ENCODE data around the gene EIF3A. TPM values are rescaled to one million over a fixed set of nuclear protein-coding genes. Genes with fewer than 3 reads are reported as not detected.

Gene EIF3A
- total RNA-seq, 4 donors from 2014 or later, result 105 to 138 (median 121) TPM

DNA sequence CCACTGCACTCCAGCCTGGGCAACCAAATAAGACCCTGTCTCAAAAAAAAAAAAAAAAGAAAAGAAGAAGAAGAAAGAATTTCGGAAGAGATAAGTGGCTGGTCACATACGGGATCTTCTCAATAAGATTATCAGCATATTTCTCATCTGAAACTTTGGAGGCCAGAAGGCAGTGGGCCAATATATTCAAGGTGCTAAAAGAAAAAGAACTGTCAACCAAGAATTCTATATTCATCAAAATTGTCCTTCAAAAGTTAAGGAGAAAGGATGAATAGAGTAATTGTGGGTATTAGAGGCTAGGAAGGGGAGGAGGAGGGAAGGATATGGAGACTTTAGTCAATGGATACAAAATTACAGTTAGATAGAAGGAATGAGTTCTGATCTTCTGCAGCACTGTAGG lies 95.0 kb downstream of the EIF3A start:
- intact Hi-C loops (cut with DNase I; ENCODE audit: low total_unique reads), result no loop called here
- 93 to 94% methylated on average over 2 of the region's 2 CpGs for WGBS, 2 donors
- H3K4me3 ChIP-seq (ENCODE audit: low read depth, poor library complexity, severe bottlenecking), result no peak overlapping the region
- TF ChIP-seq, protein P1, sequence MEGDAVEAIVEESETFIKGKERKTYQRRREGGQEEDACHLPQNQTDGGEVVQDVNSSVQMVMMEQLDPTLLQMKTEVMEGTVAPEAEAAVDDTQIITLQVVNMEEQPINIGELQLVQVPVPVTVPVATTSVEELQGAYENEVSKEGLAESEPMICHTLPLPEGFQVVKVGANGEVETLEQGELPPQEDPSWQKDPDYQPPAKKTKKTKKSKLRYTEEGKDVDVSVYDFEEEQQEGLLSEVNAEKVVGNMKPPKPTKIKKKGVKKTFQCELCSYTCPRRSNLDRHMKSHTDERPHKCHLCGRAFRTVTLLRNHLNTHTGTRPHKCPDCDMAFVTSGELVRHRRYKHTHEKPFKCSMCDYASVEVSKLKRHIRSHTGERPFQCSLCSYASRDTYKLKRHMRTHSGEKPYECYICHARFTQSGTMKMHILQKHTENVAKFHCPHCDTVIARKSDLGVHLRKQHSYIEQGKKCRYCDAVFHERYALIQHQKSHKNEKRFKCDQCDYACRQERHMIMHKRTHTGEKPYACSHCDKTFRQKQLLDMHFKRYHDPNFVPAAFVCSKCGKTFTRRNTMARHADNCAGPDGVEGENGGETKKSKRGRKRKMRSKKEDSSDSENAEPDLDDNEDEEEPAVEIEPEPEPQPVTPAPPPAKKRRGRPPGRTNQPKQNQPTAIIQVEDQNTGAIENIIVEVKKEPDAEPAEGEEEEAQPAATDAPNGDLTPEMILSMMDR (IDR thresholded peaks at IDR 0.05), result no peak
- no peak for TF ChIP-seq POLR2A (IDR thresholded peaks at IDR 0.05)
- no peak for DNase-seq (ENCODE audit: low spot score in 2 of 2)

Other genes with a start within 250 kb of the EIF3A start
- gene NANOS1, start 51.1 kb downstream of the EIF3A start, total RNA-seq, result 1 to 10 TPM in 3 of 4 donors, under 1 TPM in 1; 0.34 to 3.6 (median 1.3) TPM
- 10 to 100 TPM; 25.8 to 46.2 (median 40.5) TPM for gene DENND10, start 23.3 kb upstream of the EIF3A start, total RNA-seq
- gene SFXN4, start 84.9 kb upstream of the EIF3A start, total RNA-seq, result 10 to 100 TPM in 3 of 4 donors, 1 to 10 TPM in 1; 9.1 to 22.7 (median 16.0) TPM
- 10 to 100 TPM; 35.7 to 70.7 (median 57.3) TPM for gene PRDX3, start 98.0 kb upstream of the EIF3A start, total RNA-seq
- gene GRK5, start 126.8 kb upstream of the EIF3A start, total RNA-seq, result 10 to 100 TPM in 2 of 4 donors, 1 to 10 TPM in 2; 5.4 to 13.0 (median 10.6) TPM